Limb (tissue), 2 donors: ENCODE data around the gene DDC.
"Not testable (repeated sequence)": the region's sequence is repeated elsewhere in the genome, so short reads cannot be mapped to it uniquely, and the experiment has no call there.

Experiments
- DNase-seq, 2 donors: peaks; one replicate each; pipeline ENCODE4 v3.0.0-alpha.2; 2016; ENCODE audit errors: extremely low spot score in 2 of 2

Gene DDC

DNA sequence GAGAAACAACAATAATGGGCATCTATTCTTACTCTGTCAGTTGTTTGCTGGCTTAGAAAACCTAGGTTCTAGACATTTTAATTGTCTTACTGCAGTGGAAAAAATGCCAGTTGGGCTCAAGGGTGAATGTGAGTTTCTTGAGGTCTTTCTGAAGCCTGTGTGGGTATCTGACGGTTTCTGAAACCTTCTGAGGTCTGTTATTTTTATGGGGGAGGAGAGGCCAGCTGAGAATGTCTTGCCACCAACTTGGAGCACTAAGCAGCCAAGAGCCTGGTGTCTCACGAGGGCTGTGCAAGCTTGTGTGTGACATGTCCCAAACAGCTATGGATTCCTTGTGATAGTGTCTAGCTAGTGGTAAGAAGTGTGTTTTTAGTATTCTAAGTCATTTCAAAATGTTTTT is 24.2 kb upstream of the DDC start:
- DNase-seq, result no peak

DNA sequence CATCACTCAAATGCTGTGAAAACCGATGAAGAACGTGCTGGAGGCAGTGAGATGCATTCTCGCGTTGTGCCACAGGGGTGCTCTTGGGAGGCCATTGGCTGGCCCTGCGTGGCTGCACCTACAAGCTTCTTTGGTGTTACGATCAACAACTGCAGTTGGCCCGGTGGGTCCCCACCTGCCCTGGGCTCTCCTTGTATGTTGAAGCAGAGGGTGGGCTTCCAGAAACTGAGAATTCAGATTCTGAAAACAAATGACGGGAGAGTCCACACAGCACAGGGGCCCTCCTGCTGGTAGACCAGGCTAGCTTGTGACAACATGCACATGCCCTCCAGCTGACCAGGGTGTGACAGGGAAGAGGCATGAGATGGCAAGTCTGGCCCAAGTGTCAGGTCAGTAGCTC is 23.7 kb upstream of the DDC start:
- no peak for DNase-seq

DNA sequence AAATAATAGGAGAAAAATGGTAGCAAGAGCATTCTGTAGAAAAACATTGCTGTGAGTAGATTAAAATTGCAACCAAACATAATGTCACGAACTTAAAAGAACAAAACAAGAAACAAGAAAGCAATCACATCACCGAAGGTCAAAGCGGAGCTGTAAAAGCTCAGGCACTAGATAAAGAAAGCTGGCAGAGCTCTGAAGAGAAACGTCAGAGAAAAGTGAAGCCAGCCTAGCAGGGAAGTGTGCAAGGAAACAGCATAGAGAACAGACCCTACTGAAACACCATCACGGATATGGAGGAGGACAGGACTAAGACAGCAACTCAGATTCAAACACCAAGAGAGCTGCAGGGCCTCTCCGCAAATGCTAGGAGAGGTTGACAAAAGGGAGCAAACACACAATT is 22.5 kb upstream of the DDC start:
- DNase-seq, result no peak

DNA sequence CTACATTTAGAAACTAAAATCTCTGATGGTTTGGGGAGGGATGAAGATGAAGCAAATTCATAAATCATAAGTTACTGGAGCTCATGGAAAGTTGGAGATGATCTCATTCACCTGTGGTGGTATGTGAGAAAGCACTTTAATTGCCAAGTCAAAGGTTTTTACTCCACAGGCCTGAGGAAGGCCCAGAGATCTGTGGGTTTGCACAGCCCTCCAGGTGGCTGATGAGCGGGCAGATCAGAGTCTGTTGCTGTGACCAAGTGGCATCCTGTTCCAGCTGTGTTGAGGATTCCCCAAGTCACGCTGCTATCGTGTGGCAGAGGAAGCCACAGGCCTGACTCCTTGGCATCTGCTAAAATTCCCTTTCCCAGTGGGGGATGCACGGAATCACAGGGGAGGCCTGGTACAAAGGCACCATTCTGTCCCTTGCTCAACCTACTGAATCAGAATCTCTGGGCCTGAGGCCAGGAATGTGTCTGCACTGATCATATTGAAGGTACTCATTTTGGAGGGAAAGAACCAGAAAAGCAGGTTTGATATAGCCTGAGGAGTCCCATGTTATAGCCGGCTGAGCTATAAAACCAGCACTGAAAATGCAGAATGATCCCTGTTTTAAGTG is 19.7 kb upstream of the DDC start:
- DNase-seq, result no peak

DNA sequence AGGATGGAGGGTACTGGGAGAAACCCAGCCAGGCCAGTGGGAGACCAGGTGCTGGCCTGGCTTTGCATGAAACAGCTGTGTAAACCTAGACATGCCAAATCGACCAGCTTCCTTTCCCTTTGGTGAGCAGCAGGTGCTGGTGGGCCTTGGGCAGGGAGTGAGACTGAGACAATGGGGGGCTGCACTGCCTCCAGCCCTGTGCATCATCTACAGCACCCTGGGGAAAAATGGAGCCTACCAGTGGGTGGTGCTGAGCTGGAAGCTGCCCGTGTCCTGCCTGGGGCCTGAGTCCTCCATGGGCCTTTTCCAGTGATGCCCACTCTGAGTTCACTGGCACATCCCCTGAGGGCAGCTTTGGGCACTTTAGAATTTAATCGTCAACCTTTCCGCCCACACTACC is 19.2 kb upstream of the DDC start:
- no peak for DNase-seq

DNA sequence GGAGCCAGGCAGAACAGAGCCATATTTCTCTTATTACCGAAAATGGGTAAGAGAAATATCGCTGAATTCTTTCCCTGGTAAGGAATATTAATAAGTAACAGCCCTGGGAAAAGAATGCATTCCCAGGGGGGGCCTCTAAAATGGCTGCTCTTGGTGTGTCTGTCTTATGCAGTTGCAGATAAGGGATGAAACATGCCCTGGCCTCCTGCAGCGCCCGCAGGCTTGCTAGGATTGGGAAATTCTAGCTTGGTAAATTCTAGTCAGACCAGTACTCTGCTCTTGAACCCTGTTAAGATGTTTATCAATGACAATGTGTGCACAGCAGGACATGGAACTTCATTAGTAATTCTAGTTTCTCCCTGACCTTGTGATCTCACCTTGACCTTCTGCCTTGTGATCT is 18.1 kb upstream of the DDC start:
- not testable (repeated sequence) for DNase-seq

DNA sequence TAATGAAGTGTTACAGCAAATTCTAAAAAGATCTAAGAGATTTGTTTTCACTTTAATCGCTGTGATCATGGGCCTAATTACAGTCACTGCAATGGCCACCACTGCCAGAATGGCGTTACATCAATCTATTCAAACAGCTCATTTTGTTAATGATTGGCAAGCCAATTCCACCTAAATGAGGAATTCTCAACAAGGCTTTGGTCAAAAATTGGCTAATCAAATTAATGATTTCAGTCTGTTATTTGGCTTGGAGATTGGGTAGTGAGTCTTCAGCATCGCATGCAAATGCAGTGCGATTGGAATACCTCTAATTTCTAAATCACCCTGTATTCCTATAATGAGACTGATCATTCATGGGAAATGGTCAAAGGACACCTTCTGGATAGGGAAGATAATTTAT is 17.1 kb upstream of the DDC start:
- DNase-seq, result not testable (repeated sequence)

DNA sequence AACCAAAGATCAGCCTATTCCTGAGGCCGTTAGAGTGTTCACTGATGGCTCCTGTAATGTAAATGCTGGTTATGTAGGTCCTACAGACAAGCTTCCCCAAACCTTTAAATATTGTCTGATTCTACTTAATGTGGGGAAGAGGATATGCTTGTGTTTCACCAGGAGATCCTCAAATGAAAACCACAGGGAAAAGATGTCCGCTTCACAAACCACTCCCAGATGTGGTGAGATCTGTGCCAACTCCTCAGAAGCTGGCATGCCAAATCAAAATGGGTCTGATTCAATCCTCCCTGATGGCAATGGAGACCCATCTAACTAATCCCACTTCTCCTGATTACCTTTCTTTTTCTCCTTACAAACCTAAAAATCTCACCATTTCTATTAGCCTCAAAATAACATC is 15.5 kb upstream of the DDC start:
- DNase-seq, result not testable (repeated sequence)

DNA sequence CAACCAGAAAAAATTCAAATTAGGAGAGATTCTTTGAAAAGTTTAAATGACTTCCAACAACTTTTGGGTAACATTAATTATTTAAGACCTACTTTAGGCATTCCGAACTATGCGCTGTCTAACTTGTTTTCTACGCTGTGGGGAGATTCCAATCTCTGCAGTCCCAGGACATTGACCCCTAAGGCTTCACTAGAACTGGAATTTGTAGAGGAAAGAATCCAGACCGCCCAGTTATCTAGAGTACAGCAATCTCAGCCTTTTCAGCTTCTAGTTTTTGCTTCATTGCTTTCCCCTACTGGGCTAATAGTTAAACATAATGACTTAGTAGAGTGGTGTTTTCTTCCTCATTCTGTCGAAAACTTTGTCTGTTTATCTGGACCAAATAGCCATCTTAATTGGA is 14.9 kb upstream of the DDC start:
- DNase-seq, result no peak

DNA sequence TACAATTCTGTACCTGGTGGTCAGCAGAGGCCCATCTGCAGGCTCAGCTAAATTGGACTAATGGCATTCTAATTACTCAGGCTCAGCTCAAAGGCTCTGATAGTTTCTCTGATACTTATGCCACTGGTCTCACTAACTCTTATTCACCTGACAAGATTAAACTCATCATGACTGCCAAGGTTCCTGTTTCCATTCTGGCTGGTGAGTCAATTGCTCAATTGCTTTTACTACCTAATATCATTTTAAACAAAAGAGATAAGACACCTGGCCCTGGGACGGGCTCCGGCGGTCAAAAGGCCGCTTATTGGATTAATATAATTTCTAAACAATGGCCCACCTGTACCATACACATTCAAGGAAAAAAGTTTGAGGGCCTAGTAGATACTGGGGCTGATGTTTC is 12.9 kb upstream of the DDC start:
- DNase-seq, result not testable (repeated sequence)

DNA sequence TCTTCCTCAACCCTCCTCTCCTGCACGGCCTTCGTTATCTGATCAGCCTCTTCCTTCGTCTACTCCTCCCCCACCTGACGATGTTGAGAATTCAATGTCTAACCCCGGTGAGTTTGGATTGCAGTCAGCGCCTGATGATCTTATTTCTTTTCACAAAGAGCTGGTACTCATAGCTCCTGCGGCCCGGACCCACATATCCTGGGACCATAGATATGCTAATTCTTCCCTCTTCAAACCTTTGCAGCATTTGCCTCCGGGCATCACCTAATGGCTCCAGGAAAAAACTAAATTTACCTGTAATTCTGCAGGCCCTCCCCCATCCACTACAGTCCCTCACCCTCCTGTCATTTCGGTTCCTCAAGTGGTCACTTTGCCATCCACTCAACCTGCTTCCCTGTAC is 12.4 kb upstream of the DDC start:
- DNase-seq, result no peak

DNA sequence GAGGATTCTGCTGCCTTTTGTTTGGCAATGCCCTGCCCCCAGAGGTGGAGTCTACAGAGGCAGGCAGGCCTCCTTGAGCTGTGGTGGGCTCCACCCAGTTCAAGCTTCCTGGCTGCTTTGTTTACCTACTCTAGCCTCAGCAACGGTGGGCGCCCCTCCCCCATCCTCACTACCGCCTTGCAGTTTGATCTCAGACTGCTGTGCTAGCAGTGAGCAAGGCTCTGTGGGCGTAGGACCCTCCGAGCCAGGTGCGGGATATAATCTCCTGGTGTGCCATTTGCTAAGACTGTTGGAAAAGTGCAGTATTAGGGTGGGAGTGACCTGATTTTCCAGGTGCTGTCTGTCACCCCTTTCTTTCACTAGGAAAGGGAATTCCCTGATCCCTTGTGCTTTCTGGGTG is 11.2 kb upstream of the DDC start:
- not testable (repeated sequence) for DNase-seq

DNA sequence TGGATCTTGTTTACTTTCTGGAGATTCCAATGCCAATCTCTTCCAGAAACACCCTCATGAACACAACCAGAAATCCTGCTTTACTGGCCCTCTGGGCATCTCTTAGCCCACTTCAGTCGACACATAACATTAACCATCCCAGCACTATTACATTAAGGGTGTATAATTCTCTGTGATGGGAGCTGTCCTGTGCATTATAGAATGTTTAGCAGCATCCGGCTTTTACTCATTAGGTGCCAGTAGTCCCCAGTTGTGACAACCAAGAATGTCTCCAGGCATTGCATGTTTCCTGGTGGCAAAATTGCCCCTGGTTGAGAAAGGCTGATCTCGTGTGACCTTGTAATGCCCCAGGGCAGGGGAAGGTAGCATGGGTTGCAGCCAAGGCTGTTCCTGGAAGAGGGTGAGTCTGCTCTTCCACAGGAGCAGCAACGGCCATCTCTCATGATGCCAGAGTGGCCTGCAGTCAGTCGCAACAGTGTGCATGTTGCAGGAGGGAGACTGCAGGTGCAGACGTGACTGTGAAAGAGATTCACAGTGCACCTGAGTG is 2.6 kb upstream of the DDC start:
- DNase-seq, result no peak

DNA sequence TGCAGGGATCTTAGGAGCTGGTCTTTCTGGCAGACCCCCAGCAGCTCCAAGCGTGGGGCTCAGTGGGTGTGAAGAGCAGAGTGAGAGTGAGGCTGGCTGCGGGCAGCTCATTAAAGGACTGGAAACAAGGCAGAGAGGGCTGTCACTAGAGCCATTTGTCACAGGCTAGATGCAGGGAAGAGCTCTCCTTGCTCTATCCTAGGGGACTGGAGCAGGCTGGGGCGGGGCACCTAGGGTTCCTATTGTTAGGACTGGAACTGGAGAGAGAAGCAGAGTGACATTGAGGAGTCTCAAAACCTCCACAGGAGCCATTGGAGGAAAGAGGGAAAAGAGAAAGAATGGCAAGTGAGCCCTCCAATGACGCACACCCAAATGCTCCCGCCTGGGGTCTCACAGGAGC is 772 bp upstream of the DDC start:
- no peak for DNase-seq

DNA sequence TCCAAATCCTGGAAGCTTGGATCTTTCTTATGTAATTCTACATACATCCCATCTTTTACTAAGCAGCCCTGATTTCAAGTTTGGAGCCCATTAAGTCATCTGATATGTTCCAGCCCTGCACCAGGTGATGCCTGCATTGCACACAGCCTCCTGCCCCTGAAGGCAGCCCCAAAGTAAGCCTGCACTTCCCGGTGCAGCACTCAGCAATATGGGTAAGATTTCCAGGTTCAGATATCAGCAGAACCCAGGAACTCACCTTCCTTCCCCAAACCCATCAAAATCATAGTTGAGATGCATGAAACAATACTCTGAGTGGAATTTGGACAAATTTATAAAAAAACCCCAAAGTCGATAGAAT is 333 bp upstream of the DDC start:
- no peak for DNase-seq

DNA sequence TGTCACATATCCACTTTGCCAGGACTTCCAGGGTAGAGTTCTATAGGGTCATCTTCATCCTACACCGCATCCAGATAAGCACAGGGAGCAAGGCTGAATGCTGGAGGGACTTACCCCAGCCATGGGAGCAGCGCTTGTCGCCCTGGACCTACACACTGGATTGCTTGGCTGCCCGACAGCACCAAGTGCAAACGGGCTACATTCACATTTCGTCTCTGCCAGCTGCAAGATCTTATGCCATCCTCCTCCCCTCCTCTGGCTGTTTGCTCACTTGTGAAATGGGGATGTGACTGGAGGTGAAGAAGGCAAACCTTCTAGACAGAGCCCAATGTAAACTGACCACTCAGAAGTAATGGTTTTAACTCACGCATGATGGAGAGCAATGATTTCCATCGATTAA is 1.0 kb downstream of the DDC start:
- no peak for DNase-seq

DNA sequence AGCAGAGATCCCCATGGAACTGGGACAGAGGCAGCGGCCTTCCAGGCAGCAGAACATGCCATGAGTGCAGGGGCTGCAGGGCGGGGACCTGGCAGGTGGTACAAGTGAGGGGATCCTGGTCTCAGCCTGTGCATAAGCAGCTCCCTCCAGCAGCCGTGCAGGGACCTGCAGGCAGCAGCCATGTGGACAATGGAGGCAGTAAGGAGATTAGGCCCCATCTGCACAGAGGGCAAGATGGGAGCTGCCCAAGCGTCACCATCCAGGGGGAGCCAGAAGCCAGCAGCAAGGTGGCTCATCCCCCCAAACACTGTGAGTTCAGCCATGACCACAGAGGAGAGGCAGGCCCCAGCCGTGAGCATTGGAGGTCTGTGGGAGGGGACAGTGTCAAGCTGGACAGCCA is 3.1 kb downstream of the DDC start:
- DNase-seq, result no peak

DNA sequence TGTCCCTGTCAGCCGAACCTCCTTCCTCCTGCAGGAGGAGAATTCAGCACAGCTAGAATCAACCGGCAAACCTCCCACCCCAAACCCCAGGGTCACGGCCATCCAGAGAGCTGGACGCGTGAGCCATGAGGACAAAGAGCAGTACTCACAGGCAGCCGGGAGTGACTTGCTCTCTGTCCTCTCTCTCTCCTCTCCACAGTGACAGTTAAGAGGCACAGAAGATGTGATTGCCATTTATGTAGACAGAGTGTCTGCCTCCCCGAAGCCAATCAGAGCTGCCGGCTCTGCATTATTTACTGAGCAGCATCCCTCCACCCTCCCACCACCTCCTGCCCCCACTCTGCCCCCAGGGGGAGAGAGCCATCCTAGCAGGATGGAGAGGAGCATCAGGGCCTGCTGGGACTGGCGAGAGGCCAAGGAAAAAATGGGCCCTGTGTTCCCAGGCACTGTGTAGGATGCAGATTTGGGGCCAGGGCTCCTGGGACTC is 4.3 kb downstream of the DDC start:
- DNase-seq, result no peak

DNA sequence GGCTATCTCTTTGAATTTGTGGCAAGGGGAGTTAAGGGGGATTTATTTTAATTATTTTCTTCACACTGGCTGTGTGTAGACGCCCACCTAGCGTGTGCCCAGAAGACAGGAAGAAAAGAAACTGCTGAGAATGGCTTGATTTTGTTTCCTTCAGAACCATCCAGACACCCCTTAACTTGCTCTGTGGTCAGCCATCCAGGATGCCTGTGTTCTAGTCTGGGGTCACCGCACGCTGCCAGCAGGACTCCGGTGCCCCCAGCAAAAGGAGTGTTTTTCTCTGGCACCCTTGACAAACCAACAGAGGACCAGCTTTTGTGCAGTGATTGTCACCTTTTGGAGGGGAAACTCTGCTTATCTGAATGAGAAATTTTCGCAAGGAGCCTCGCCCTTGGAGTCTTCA is 5.3 kb downstream of the DDC start:
- no peak for DNase-seq

DNA sequence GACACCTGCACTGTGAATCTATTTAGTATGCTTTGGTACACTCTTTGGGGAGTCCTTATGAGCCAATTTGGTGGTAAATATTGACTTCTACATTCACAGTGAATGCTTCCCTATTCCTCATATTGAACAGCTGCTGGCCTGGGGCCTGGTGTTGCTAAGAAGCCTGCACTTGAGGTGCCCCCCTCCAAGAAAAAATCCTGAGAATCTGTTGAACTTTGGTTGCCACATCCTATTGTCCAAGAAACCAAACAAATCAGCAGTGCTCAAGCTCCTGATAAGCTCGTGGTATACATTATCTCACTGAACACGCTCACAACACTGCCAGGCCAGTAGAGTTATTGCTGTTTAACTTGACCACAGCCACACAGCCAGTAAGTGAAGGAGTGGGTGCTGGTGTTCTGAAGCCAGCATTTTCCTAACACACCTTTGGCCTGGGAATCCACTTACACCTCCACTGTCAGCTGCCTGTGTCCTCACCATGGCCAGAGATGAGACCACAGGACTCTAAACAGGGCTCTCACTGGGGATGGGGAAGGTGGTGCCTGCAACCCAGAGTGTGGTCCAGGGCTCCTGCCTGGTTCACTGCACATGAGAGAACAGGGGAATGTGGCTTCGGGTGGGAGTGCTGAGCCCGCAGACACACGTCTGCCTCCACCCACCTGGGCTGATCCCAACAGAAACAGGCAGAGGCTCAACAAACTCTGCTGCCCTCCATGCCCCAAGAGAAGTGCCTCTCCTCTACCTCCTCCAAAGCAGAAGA is 6.7 kb downstream of the DDC start:
- no peak for DNase-seq

DNA sequence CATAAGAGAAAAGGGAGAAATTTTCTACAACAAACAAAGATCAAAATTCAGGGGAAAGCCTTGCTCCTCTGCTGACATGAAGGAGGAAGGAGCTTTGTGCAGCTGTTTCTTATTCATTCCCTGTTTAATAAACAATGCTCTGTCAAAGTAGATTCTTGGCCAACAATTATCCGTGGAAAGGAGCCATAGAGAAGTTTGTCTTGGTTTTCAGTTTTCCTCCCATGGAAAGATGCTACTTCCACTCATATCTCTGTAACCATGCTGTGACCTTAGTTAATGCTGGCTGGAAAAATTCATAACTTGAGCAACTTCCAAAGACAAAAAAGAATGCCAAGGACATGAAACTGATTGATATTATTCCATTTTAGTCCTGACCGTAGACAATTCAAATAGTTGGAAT is 8.1 kb downstream of the DDC start:
- no peak for DNase-seq

DNA sequence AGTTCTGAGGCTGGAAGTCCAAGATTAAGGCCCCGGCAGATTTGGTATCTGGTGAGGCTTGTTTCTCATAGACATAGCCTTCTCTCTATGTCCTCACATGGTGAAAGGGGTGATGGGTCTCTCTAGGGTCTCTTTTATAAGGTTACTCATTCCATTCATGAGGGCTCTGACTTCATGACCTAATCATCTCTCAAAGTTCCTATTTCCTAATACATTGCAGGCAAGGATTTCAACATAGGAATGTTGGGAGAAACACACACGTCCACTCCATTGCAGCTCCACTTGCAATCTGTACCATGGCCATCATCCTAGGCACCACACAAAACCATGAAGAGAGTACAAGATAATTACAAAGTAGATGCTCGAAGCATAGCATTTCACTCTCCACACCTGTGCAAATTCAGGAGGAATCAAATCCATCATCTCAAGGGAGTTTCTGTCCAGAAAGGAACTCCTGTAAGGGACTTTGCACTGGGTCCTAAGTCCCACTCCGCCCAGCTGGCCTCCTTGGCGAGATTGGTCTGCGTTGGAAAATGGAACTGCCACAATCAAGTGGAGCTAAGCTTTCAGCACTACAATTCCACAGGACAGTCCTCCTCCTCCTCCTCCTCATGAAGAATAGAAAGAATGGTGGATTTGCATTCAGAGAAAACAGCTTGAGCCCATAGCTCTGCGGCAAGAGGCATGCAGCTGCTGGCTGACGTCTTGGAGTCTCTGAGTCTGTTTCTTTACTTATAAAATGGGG is 8.8 kb downstream of the DDC start:
- no peak for DNase-seq
